Body of pancreas (tissue), 4 donors: ENCODE results near the gene SDC1.

ENCODE experiments used
- CTCF ChIP-seq, 7 experiments: fragments of 450-650 bp in 4 of 7; fragments of 200-600 bp in 3 of 7; sonication (generic) in 3 of 7; IDR thresholded peaks; one replicate each; pipeline ENCODE4 v1.5.1; 2016 to 2019; ENCODE audit warnings: antibody characterized with exemption in 7 of 7
- POLR2A ChIP-seq, 3 donors: fragments of 450-650 bp; IDR thresholded peaks; one replicate each; pipeline ENCODE4 v1.6.1; 2016; ENCODE audit warnings: antibody characterized with exemption in 3 of 3, mild to moderate bottlenecking in 2 of 3

GRCh38 chr2:20216130-20217025, 8.6 kb downstream of the SDC1 start:
- TF ChIP-seq CTCF (IDR thresholded peaks at IDR 0.05) (no peak), POLR2A (IDR thresholded peaks at IDR 0.05) (no peak)
